PC-3 (cell line): ENCODE data around the gene CDC20B.

Experiments
- EZH2 ChIP-seq: fragments of 300-600 bp; sonication (generic); IDR thresholded peaks from one replicate; pipeline ENCODE4 v1.6.1; 2017; ENCODE audit warnings: antibody characterized with exemption, mild to moderate bottlenecking, low read length; ENCODE audit not compliant: unreplicated experiment
- TF ChIP-seq, protein P1 (sequence below): fragments of 300-600 bp; sonication (generic); conservative IDR thresholded peaks from 2 replicates; pipeline ENCODE4 v1.5.1; 2017; ENCODE audit warnings: antibody characterized with exemption, low read depth, mild to moderate bottlenecking, low read length

DNA sequence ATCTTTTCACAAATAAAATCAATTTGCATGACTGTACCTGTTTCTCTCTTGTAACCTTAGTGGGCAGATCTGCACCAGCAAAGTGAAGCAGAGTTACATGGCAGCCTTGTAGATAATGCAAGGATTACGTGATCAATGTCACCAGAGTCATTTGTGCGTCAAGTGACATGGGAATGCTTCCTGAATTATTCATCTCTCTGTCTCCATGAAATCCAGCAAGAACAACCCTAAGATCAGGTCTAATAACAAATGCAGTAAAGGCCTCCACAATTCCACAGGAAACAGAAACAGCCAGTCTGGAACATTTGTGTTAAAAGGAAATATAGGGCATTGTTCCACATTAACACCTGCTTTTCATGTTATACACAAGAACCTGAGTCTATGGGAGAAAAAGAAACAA is 62.8 kb downstream of the CDC20B start:
- TF ChIP-seq, protein P1, sequence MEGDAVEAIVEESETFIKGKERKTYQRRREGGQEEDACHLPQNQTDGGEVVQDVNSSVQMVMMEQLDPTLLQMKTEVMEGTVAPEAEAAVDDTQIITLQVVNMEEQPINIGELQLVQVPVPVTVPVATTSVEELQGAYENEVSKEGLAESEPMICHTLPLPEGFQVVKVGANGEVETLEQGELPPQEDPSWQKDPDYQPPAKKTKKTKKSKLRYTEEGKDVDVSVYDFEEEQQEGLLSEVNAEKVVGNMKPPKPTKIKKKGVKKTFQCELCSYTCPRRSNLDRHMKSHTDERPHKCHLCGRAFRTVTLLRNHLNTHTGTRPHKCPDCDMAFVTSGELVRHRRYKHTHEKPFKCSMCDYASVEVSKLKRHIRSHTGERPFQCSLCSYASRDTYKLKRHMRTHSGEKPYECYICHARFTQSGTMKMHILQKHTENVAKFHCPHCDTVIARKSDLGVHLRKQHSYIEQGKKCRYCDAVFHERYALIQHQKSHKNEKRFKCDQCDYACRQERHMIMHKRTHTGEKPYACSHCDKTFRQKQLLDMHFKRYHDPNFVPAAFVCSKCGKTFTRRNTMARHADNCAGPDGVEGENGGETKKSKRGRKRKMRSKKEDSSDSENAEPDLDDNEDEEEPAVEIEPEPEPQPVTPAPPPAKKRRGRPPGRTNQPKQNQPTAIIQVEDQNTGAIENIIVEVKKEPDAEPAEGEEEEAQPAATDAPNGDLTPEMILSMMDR = no peak
- no peak for TF ChIP-seq EZH2
